ENCODE results near the gene DDX10.
A peak's percentile ranks its signal among the peaks of the same experiment; 100 is the strongest.
"Not testable (repeated sequence)": the region's sequence is repeated elsewhere in the genome, so short reads cannot be mapped to it uniquely, and the experiment has no call there.

Gene DDX10

GRCh38 chr11:108664730-108665525 lies at the start of gene DDX10:
TSS of gene DDX10 (plus strand) at chr11:108665069. CDS start at chr11:108665154, 85 bp downstream.
- peak; percentile 95 to 97 for DNase-seq (ENCODE audit: low read depth in 1 of 2, low spot score in 1 of 2)

- no peak for DNase-seq (ENCODE audit: low read depth in 1 of 2, low spot score in 1 of 2)
Observed at GRCh38 chr11:108616549-108616948, 48.3 kb upstream of the DDX10 start.

GRCh38 chr11:108617055-108617454 lies 47.8 kb upstream of the DDX10 start:
- DNase-seq (ENCODE audit: low read depth in 1 of 2, low spot score in 1 of 2): no peak

GRCh38 chr11:108618529-108618928 lies 46.3 kb upstream of the DDX10 start:
- no peak for DNase-seq (ENCODE audit: low read depth in 1 of 2, low spot score in 1 of 2)

- DNase-seq (ENCODE audit: low read depth in 1 of 2, low spot score in 1 of 2): no peak
Observed at GRCh38 chr11:108620958-108621772, 43.7 kb upstream of the DDX10 start.

- DNase-seq (ENCODE audit: low read depth in 1 of 2, low spot score in 1 of 2): no peak
Observed at GRCh38 chr11:108622341-108622740, 42.5 kb upstream of the DDX10 start.

- no peak for DNase-seq (ENCODE audit: low read depth in 1 of 2, low spot score in 1 of 2)
Observed at GRCh38 chr11:108624196-108624925, 40.5 kb upstream of the DDX10 start.

- DNase-seq (ENCODE audit: low read depth in 1 of 2, low spot score in 1 of 2): no peak
Observed at GRCh38 chr11:108628326-108628725, 36.5 kb upstream of the DDX10 start.

- no peak for DNase-seq (ENCODE audit: low read depth in 1 of 2, low spot score in 1 of 2)
Observed at GRCh38 chr11:108628812-108629211, 36.1 kb upstream of the DDX10 start.

GRCh38 chr11:108629274-108629673 lies 35.6 kb upstream of the DDX10 start:
- no peak for DNase-seq (ENCODE audit: low read depth in 1 of 2, low spot score in 1 of 2)

- DNase-seq (ENCODE audit: low read depth in 1 of 2, low spot score in 1 of 2): no peak
Observed at GRCh38 chr11:108632041-108632704, 32.7 kb upstream of the DDX10 start.

- DNase-seq (ENCODE audit: low read depth in 1 of 2, low spot score in 1 of 2): no peak
Observed at GRCh38 chr11:108635106-108635505, 29.8 kb upstream of the DDX10 start.

GRCh38 chr11:108636222-108636621 lies 28.6 kb upstream of the DDX10 start:
- DNase-seq (ENCODE audit: low read depth in 1 of 2, low spot score in 1 of 2): no peak

GRCh38 chr11:108639146-108639545 lies 25.7 kb upstream of the DDX10 start:
- no peak for DNase-seq (ENCODE audit: low read depth in 1 of 2, low spot score in 1 of 2)

- not testable (repeated sequence) for DNase-seq (ENCODE audit: low read depth in 1 of 2, low spot score in 1 of 2)
Observed at GRCh38 chr11:108641752-108642151, 23.1 kb upstream of the DDX10 start.

- DNase-seq (ENCODE audit: low read depth in 1 of 2, low spot score in 1 of 2): no peak
Observed at GRCh38 chr11:108643974-108644373, 20.9 kb upstream of the DDX10 start.

- DNase-seq (ENCODE audit: low read depth in 1 of 2, low spot score in 1 of 2): no peak
Observed at GRCh38 chr11:108645970-108646369, 18.9 kb upstream of the DDX10 start.

GRCh38 chr11:108647387-108647700 lies 17.5 kb upstream of the DDX10 start:
- DNase-seq (ENCODE audit: low read depth in 1 of 2, low spot score in 1 of 2): no peak

GRCh38 chr11:108647701-108648527 lies 17.0 kb upstream of the DDX10 start:
- DNase-seq (ENCODE audit: low read depth in 1 of 2, low spot score in 1 of 2): peak; percentile 17 to 32

- DNase-seq (ENCODE audit: low read depth in 1 of 2, low spot score in 1 of 2): no peak
Observed at GRCh38 chr11:108648528-108648885, 16.4 kb upstream of the DDX10 start.

Data from activated T-helper 1 cell treated with anti-CD3 and anti-CD28 coated beads, Interleukin-2, amount 50 U/mL, for 16 hours (primary cell).